Progenitor cell of endocrine pancreas (in vitro differentiated cells): ENCODE results near the gene C3AR1. TPM values are rescaled to one million over a fixed set of nuclear protein-coding genes. Genes with fewer than 3 reads are reported as not detected.
"Not testable (repeated sequence)": the region's sequence is repeated elsewhere in the genome, so short reads cannot be mapped to it uniquely, and the experiment has no call there.

ENCODE experiments used
- DNase-seq: peaks from one replicate; pipeline ENCODE4 v3.0.0; 2021; ENCODE audit warnings: low spot score; ENCODE audit not compliant: unreplicated experiment
- H3K27ac Mint-ChIP-seq: 2 replicates; pipeline ENCODE4 v1.8.0; 2021; ENCODE audit warnings: mild to moderate bottlenecking, moderate library complexity, mixed read lengths
- H3K27me3 Mint-ChIP-seq: 2 replicates; pipeline ENCODE4 v1.8.0; 2021; ENCODE audit warnings: mixed read lengths
- H3K36me3 Mint-ChIP-seq: 2 replicates; pipeline ENCODE4 v1.8.0; 2022; ENCODE audit warnings: mixed read lengths; ENCODE audit not compliant: insufficient read depth
- H3K4me1 Mint-ChIP-seq: 2 replicates; pipeline ENCODE4 v1.8.0; 2021; ENCODE audit warnings: low read depth, mixed read lengths
- H3K4me3 Mint-ChIP-seq: 2 replicates; pipeline ENCODE4 v1.8.0; 2021; ENCODE audit warnings: low read depth, mild to moderate bottlenecking, moderate library complexity, mixed read lengths
- H3K9me3 Mint-ChIP-seq: 2 replicates; pipeline ENCODE4 v1.8.0; 2021; ENCODE audit warnings: low read depth, mixed read lengths
- CTCF ChIP-seq: fragments of 200-600 bp; sonication (generic); IDR thresholded peaks from one replicate; pipeline ENCODE4 v1.5.0; 2021; ENCODE audit warnings: antibody characterized with exemption, mild to moderate bottlenecking; ENCODE audit not compliant: unreplicated experiment
- total RNA-seq: library from RNA; stranded (reverse); gene quantifications from 2 replicates; pipeline ENCODE4 v1.2.1, GENCODE V29; 2021

Gene C3AR1
- total RNA-seq, 1 donor from 2014 or later, result not detected

- TF ChIP-seq CTCF, result no peak
- Mint-ChIP-seq H3K4me1 (peaks cover 35% of the 10 kb centered on the region), H3K27ac (no peak overlapping the region), H3K27me3 (no peaks in the 10 kb centered on the region), H3K9me3 (no peaks in the 10 kb centered on the region), H3K36me3 (peaks cover 2% of the 10 kb centered on the region), H3K4me3 (peak overlapping the region; percentile 82)
- DNase-seq, result no peak
Measured at GRCh38 chr12:8034802-8035201, 31.4 kb downstream of the C3AR1 start.

GRCh38 chr12:8033153-8034044 is 32.8 kb downstream of the C3AR1 start:
- peaks cover 2% of the 10 kb centered on the region for H3K36me3 Mint-ChIP-seq
- H3K9me3 Mint-ChIP-seq, result no peaks in the 10 kb centered on the region
- no peak for DNase-seq
- no peaks in the 10 kb centered on the region for H3K27me3 Mint-ChIP-seq
- peaks cover 29% of the 10 kb centered on the region for H3K4me1 Mint-ChIP-seq
- peak overlapping the region; percentile 88 for H3K27ac Mint-ChIP-seq
- peak overlapping the region; percentile 82 for H3K4me3 Mint-ChIP-seq
- peak; percentile 10 for TF ChIP-seq CTCF

- TF ChIP-seq CTCF, result peak; percentile 60
- Mint-ChIP-seq H3K4me3 (peak within 1 kb of the TSS; percentile 82), H3K4me1 (peaks cover 24% of the 10 kb centered on the region), H3K27ac (peak within 1 kb of the TSS; percentile 88), H3K36me3 (peaks cover 2% of the 10 kb centered on the region), H3K27me3 (no peaks in the 10 kb centered on the region), H3K9me3 (no peaks in the 10 kb centered on the region)
- peak; percentile 78 for DNase-seq
Measured at GRCh38 chr12:8032242-8033152, 33.7 kb downstream of the C3AR1 start, which contains the start of gene FOXJ2. TSS of gene FOXJ2 (plus strand) at chr12:8032716. CDS start at chr12:8039833, 7,117 bp downstream.

DNA sequence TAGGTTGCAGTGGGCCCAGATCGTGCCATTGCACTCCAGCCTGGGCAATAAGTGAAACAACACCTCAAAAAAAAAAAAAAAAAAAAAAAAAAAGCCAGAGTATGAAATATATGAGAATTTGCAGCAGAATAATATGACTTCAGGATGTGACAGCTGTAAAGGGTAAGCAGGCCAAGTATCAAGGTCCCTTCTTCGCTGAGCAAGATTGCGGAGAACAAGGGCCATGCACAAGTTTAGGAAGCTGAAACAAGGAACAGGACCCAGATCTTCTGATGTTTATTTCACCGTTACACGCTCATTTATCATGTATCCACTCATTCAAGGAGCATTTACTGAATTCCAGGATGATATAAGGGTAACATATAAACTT is 34.3 kb downstream of the C3AR1 start:
- no peak for TF ChIP-seq CTCF
- H3K27me3 Mint-ChIP-seq, result no peaks in the 10 kb centered on the region
- peak overlapping the region; percentile 15 for H3K27ac Mint-ChIP-seq
- H3K4me1 Mint-ChIP-seq, result peaks cover 24% of the 10 kb centered on the region
- peaks cover 2% of the 10 kb centered on the region for H3K36me3 Mint-ChIP-seq
- no peaks in the 10 kb centered on the region for H3K9me3 Mint-ChIP-seq
- no peak for DNase-seq
- peak overlapping the region; percentile 75 for H3K4me3 Mint-ChIP-seq

DNA sequence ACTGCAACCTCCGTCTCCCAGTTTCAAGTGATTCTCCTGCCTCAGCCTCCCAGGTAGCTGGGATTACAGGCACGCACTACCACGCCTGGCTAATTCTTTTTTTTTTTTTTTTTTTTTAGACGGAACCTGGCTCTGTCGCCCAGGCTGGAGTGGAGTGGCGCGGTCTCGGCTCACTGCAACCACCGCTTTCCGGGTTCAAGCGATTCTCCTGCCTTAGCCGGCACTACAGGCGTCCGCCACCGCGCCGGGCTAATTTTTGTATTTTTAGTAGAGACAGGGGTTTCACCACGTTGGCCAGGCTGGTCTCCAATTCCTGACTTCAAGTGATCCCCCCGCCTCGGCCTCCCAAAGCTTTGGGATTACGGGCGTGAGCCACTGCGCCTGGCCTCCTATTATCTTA is 35.1 kb downstream of the C3AR1 start:
- peaks cover 24% of the 10 kb centered on the region for H3K4me1 Mint-ChIP-seq
- H3K27me3 Mint-ChIP-seq, result not testable (repeated sequence)

More for the DNA sequence above, 35.1 kb downstream of the C3AR1 start:
- H3K27ac Mint-ChIP-seq, H3K9me3 Mint-ChIP-seq, DNase-seq, H3K36me3 Mint-ChIP-seq: not testable (repeated sequence)
- peak overlapping the region; percentile 59 for H3K4me3 Mint-ChIP-seq
